GM12891 (cell line): ENCODE results near the gene RMP24.
"Not testable (repeated sequence)": the region's sequence is repeated elsewhere in the genome, so short reads cannot be mapped to it uniquely, and the experiment has no call there.

Experiments
- DNase-seq: peaks from one replicate; pipeline ENCODE4 v3.0.0; 2011; ENCODE audit warnings: low spot score; ENCODE audit not compliant: insufficient read length
- FAIRE-seq: peaks from 2 replicates; lab custom pipeline; 2011; peaks lifted over from hg19 to GRCh38; lab: Jason Lieb, UNC
- PAX5 ChIP-seq: IDR thresholded peaks from 2 replicates; pipeline ENCODE4 v1.6.1; 2011; ENCODE audit warnings: low read length, moderate library complexity, mild to moderate bottlenecking; ENCODE audit not compliant: insufficient read depth, severe bottlenecking
- POLR2A ChIP-seq: IDR thresholded peaks from 2 replicates; pipeline ENCODE4 v1.6.1; 2011; ENCODE audit warnings: low read depth, low read length, control low read depth
- POLR2AphosphoS5 ChIP-seq: IDR thresholded peaks from 2 replicates; pipeline ENCODE4 v1.6.1; 2011; ENCODE audit warnings: low read depth, low read length, control low read depth
- POU2F2 ChIP-seq: IDR thresholded peaks from 2 replicates; pipeline ENCODE4 v1.6.1; 2011; ENCODE audit warnings: low read depth, mild to moderate bottlenecking, control low read depth, low read length, moderate library complexity
- SPI1 ChIP-seq: IDR thresholded peaks from 2 replicates; pipeline ENCODE4 v1.6.1; 2011; ENCODE audit warnings: low read depth, low read length, control low read depth
- TAF1 ChIP-seq: IDR thresholded peaks from 2 replicates; pipeline ENCODE4 v1.6.1; 2011; ENCODE audit warnings: low read depth, low read length, control low read depth

Gene RMP24

GRCh38 chr18:35939138-35939537 lies 33.3 kb upstream of the RMP24 start:
- no peak for FAIRE-seq
- no peak for TF ChIP-seq PAX5
- no peak for TF ChIP-seq SPI1
- no peak for TF ChIP-seq TAF1
- no peak for TF ChIP-seq POLR2A
- TF ChIP-seq POLR2AphosphoS5: no peak
- TF ChIP-seq POU2F2: no peak
- no peak for DNase-seq

- DNase-seq (no peak), FAIRE-seq (no peak)
- no peak for TF ChIP-seq PAX5
- TF ChIP-seq POLR2AphosphoS5: no peak
- no peak for TF ChIP-seq TAF1
- no peak for TF ChIP-seq SPI1
- no peak for TF ChIP-seq POLR2A
- no peak for TF ChIP-seq POU2F2
Observed at GRCh38 chr18:35941299-35941698, 31.2 kb upstream of the RMP24 start.

- FAIRE-seq (no peak), DNase-seq (no peak)
- TF ChIP-seq POLR2AphosphoS5 (no peak), SPI1 (no peak), POU2F2 (no peak), PAX5 (no peak)
Observed at GRCh38 chr18:35942133-35942532, 30.3 kb upstream of the RMP24 start.

- no peak for TF ChIP-seq SPI1
- no peak for TF ChIP-seq POLR2AphosphoS5
- TF ChIP-seq POLR2A: no peak
- no peak for TF ChIP-seq PAX5
- TF ChIP-seq TAF1: no peak
- TF ChIP-seq POU2F2: no peak
- FAIRE-seq: no peak
- DNase-seq: no peak
Observed at GRCh38 chr18:35942661-35943060, 29.8 kb upstream of the RMP24 start.

- no peak for FAIRE-seq
- DNase-seq: no peak
- no peak for TF ChIP-seq POLR2A
- TF ChIP-seq PAX5: no peak
- TF ChIP-seq POU2F2: no peak
- TF ChIP-seq TAF1: no peak
- no peak for TF ChIP-seq POLR2AphosphoS5
- TF ChIP-seq SPI1: no peak
Observed at GRCh38 chr18:35948080-35948479, 24.4 kb upstream of the RMP24 start.

- DNase-seq (no peak), FAIRE-seq (no peak)
- TF ChIP-seq POU2F2: no peak
- no peak for TF ChIP-seq PAX5
Observed at GRCh38 chr18:35949090-35949489, 23.4 kb upstream of the RMP24 start.

- DNase-seq (peak; percentile 44), FAIRE-seq (peak; percentile 81)
- TF ChIP-seq POU2F2 (no peak), SPI1 (peak; percentile 7; the same call in 1 of the 2 replicates), POLR2A (no peak), POLR2AphosphoS5 (no peak)
Observed at GRCh38 chr18:35949903-35950627, 22.4 kb upstream of the RMP24 start.

- TF ChIP-seq PAX5 (no peak), TAF1 (no peak), POU2F2 (no peak), POLR2A (no peak), POLR2AphosphoS5 (no peak)
- DNase-seq (no peak), FAIRE-seq (no peak)
Observed at GRCh38 chr18:35950628-35950982, 21.9 kb upstream of the RMP24 start.

- DNase-seq: no peak
- FAIRE-seq: no peak
- TF ChIP-seq POLR2AphosphoS5 (no peak), POLR2A (no peak), PAX5 (no peak), POU2F2 (no peak)
Observed at GRCh38 chr18:35953688-35954087, 18.8 kb upstream of the RMP24 start.

GRCh38 chr18:35956226-35956625 lies 16.3 kb upstream of the RMP24 start:
- FAIRE-seq: no peak
- no peak for DNase-seq
- TF ChIP-seq POLR2A (no peak), PAX5 (no peak), SPI1 (no peak), POLR2AphosphoS5 (no peak), POU2F2 (no peak)

GRCh38 chr18:35962320-35962719 lies 10.2 kb upstream of the RMP24 start:
- TF ChIP-seq POLR2A: no peak
- TF ChIP-seq TAF1: no peak
- TF ChIP-seq SPI1: no peak
- TF ChIP-seq POU2F2: no peak
- no peak for TF ChIP-seq PAX5
- no peak for TF ChIP-seq POLR2AphosphoS5
- DNase-seq: no peak
- FAIRE-seq: no peak

GRCh38 chr18:35964319-35964718 lies 8.2 kb upstream of the RMP24 start:
- TF ChIP-seq POU2F2 (no peak), POLR2A (no peak), POLR2AphosphoS5 (no peak), PAX5 (no peak), TAF1 (no peak), SPI1 (no peak)
- no peak for FAIRE-seq

GRCh38 chr18:35967866-35968265 lies 4.6 kb upstream of the RMP24 start:
- not testable (repeated sequence) for DNase-seq, FAIRE-seq

More at GRCh38 chr18:35964319-35964718, 8.2 kb upstream of the RMP24 start:
- DNase-seq: no peak
